ENCODE data around the gene CEP95. TPM values are rescaled to one million over a fixed set of nuclear protein-coding genes. Genes with fewer than 3 reads are reported as not detected.
"Not testable (repeated sequence)": the region's sequence is repeated elsewhere in the genome, so short reads cannot be mapped to it uniquely, and the experiment has no call there.

Gene CEP95
- total RNA-seq: 47.4 and 48.9 TPM in 2 replicates

- H2AFZ ChIP-seq (ENCODE audit: low read length): peak within 1 kb of the TSS; percentile 74
- peaks cover 38% of the 10 kb centered on the region for H3K4me1 ChIP-seq (ENCODE audit: insufficient read depth, low read length)
- no peaks in the 10 kb centered on the region for H3K9me3 ChIP-seq (ENCODE audit: low read depth, low read length)
- H3K79me2 ChIP-seq (ENCODE audit: insufficient read depth, low read length): peaks cover 84% of the 10 kb centered on the region
- H3K4me2 ChIP-seq (ENCODE audit: insufficient read depth, low read length): peak within 1 kb of the TSS; percentile 92
- peak within 1 kb of the TSS; percentile 98 for H3K4me3 ChIP-seq (ENCODE audit: insufficient read depth, low read length)
- DNase-seq (ENCODE audit: insufficient read length, low spot score, missing footprints): peak; percentile 94
- no peak for TF ChIP-seq CTCF (IDR thresholded peaks at IDR 0.05; ENCODE audit: extremely low read depth, low read depth, low read length)
- H3K36me3 ChIP-seq (ENCODE audit: insufficient read depth, low read length): peaks cover 60% of the 10 kb centered on the region
- peak within 1 kb of the TSS; percentile 99 for H3K27ac ChIP-seq (ENCODE audit: low read depth, low read length)
- H3K27me3 ChIP-seq (ENCODE audit: insufficient read depth, low read length): no peaks in the 10 kb centered on the region
- H4K20me1 ChIP-seq (ENCODE audit: insufficient read depth, low read length): peaks cover 59% of the 10 kb centered on the region
Measured at GRCh38 chr17:64506576-64507412, at the start of gene CEP95. CEP95 (plus strand) TSS chr17:64506977; CDS start chr17:64507098, 121 bp downstream.

- Histone ChIP-seq H3K9me3 (ENCODE audit: low read depth, low read length) (no peaks in the 10 kb centered on the region), H4K20me1 (ENCODE audit: insufficient read depth, low read length) (no peaks in the 10 kb centered on the region), H2AFZ (ENCODE audit: low read length) (peak overlapping the region; percentile 48), H3K36me3 (ENCODE audit: insufficient read depth, low read length) (no peaks in the 10 kb centered on the region), H3K27ac (ENCODE audit: low read depth, low read length) (peak overlapping the region; percentile 25), H3K4me3 (ENCODE audit: insufficient read depth, low read length) (peak overlapping the region; percentile 25), H3K79me2 (ENCODE audit: insufficient read depth, low read length) (no peaks in the 10 kb centered on the region), H3K4me2 (ENCODE audit: insufficient read depth, low read length) (peak overlapping the region; percentile 65), H3K27me3 (ENCODE audit: insufficient read depth, low read length) (no peaks in the 10 kb centered on the region), H3K4me1 (ENCODE audit: insufficient read depth, low read length) (peaks cover 19% of the 10 kb centered on the region)
- TF ChIP-seq CTCF (IDR thresholded peaks at IDR 0.05; ENCODE audit: extremely low read depth, low read depth, low read length): no peak
- DNase-seq (ENCODE audit: insufficient read length, low spot score, missing footprints): peak; percentile 85
Measured at GRCh38 chr17:64457156-64457555, 49.6 kb upstream of the CEP95 start.

- H4K20me1 ChIP-seq (ENCODE audit: insufficient read depth, low read length): no peaks in the 10 kb centered on the region
- H3K79me2 ChIP-seq (ENCODE audit: insufficient read depth, low read length): no peaks in the 10 kb centered on the region
- DNase-seq (ENCODE audit: insufficient read length, low spot score, missing footprints): no peak
- no peaks in the 10 kb centered on the region for H3K9me3 ChIP-seq (ENCODE audit: low read depth, low read length)
- TF ChIP-seq CTCF (IDR thresholded peaks at IDR 0.05; ENCODE audit: extremely low read depth, low read depth, low read length): no peak
- H3K4me3 ChIP-seq (ENCODE audit: insufficient read depth, low read length): no peak overlapping the region
- H3K4me1 ChIP-seq (ENCODE audit: insufficient read depth, low read length): peaks cover 19% of the 10 kb centered on the region
- H2AFZ ChIP-seq (ENCODE audit: low read length): no peak overlapping the region
- no peaks in the 10 kb centered on the region for H3K36me3 ChIP-seq (ENCODE audit: insufficient read depth, low read length)
- no peaks in the 10 kb centered on the region for H3K27me3 ChIP-seq (ENCODE audit: insufficient read depth, low read length)
- peak overlapping the region; percentile 79 for H3K27ac ChIP-seq (ENCODE audit: low read depth, low read length)
- no peak overlapping the region for H3K4me2 ChIP-seq (ENCODE audit: insufficient read depth, low read length)
Measured at GRCh38 chr17:64458756-64459155, 48.0 kb upstream of the CEP95 start.

- DNase-seq (ENCODE audit: insufficient read length, low spot score, missing footprints): peak; percentile 81
- H3K27ac ChIP-seq (ENCODE audit: low read depth, low read length): peak overlapping the region; percentile 79
- no peaks in the 10 kb centered on the region for H4K20me1 ChIP-seq (ENCODE audit: insufficient read depth, low read length)
- TF ChIP-seq CTCF (IDR thresholded peaks at IDR 0.05; ENCODE audit: extremely low read depth, low read depth, low read length): no peak
- H3K27me3 ChIP-seq (ENCODE audit: insufficient read depth, low read length): no peaks in the 10 kb centered on the region
- H3K9me3 ChIP-seq (ENCODE audit: low read depth, low read length): no peaks in the 10 kb centered on the region
- H3K79me2 ChIP-seq (ENCODE audit: insufficient read depth, low read length): no peaks in the 10 kb centered on the region
- peaks cover 19% of the 10 kb centered on the region for H3K4me1 ChIP-seq (ENCODE audit: insufficient read depth, low read length)
- no peaks in the 10 kb centered on the region for H3K36me3 ChIP-seq (ENCODE audit: insufficient read depth, low read length)
- H3K4me3 ChIP-seq (ENCODE audit: insufficient read depth, low read length): no peak overlapping the region
- peak overlapping the region; percentile 8 for H2AFZ ChIP-seq (ENCODE audit: low read length)
- H3K4me2 ChIP-seq (ENCODE audit: insufficient read depth, low read length): peak overlapping the region; percentile 18
Measured at GRCh38 chr17:64459284-64459747, 47.5 kb upstream of the CEP95 start.

- H2AFZ ChIP-seq (ENCODE audit: low read length); H4K20me1 ChIP-seq (ENCODE audit: insufficient read depth, low read length); H3K9me3 ChIP-seq (ENCODE audit: low read depth, low read length); H3K36me3 ChIP-seq (ENCODE audit: insufficient read depth, low read length); H3K4me3 ChIP-seq (ENCODE audit: insufficient read depth, low read length); H3K79me2 ChIP-seq (ENCODE audit: insufficient read depth, low read length); H3K27me3 ChIP-seq (ENCODE audit: insufficient read depth, low read length): not testable (repeated sequence)
- peak overlapping the region; percentile 18 for H3K4me2 ChIP-seq (ENCODE audit: insufficient read depth, low read length)
- peak overlapping the region; percentile 79 for H3K27ac ChIP-seq (ENCODE audit: low read depth, low read length)
- peaks cover 19% of the 10 kb centered on the region for H3K4me1 ChIP-seq (ENCODE audit: insufficient read depth, low read length)
- DNase-seq (ENCODE audit: insufficient read length, low spot score, missing footprints): peak; percentile 53
Measured at GRCh38 chr17:64459818-64460217, 47.0 kb upstream of the CEP95 start.
